Loucy (cell line): Measurements from ENCODE around the gene KLHL8.

ENCODE experiments used
- H2AFZ ChIP-seq: fragments of 200-600 bp; sonication (generic); 2 replicates; pipeline ENCODE4 v1.6.0; 2016; ENCODE audit warnings: antibody characterized with exemption, mild to moderate bottlenecking, low read length, moderate library complexity
- H3F3A ChIP-seq: fragments of 200-600 bp; 2 replicates; pipeline ENCODE4 v1.6.0; 2016; ENCODE audit warnings: antibody characterized with exemption, low read depth, mild to moderate bottlenecking
- H3K27me3 ChIP-seq: fragments of 200-600 bp; sonication (generic); 2 replicates; pipeline ENCODE4 v1.6.1; 2014; ENCODE audit warnings: low read length, mild to moderate bottlenecking; ENCODE audit not compliant: insufficient read depth, poor library complexity, severe bottlenecking
- H3K36me3 ChIP-seq: fragments of 200-600 bp; sonication (generic); 2 replicates; pipeline ENCODE4 v1.6.1; 2016; ENCODE audit warnings: low read length; ENCODE audit not compliant: insufficient read depth
- H3K4me1 ChIP-seq: fragments of 200-600 bp; sonication (generic); 2 replicates; pipeline ENCODE4 v1.5.1; 2014; ENCODE audit warnings: low read length, mild to moderate bottlenecking; ENCODE audit not compliant: insufficient read depth, poor library complexity, severe bottlenecking
- H3K4me2 ChIP-seq: fragments of 200-600 bp; sonication (generic); 2 replicates; pipeline ENCODE4 v1.6.0; 2014; ENCODE audit warnings: antibody characterized with exemption, low read length, low read depth, mild to moderate bottlenecking; ENCODE audit not compliant: poor library complexity, severe bottlenecking
- H3K4me3 ChIP-seq: fragments of 200-600 bp; sonication (generic); 2 replicates; pipeline ENCODE4 v1.5.1; 2014; ENCODE audit warnings: low read length, mild to moderate bottlenecking, mixed read lengths; ENCODE audit not compliant: poor library complexity, severe bottlenecking
- H3K79me2 ChIP-seq: fragments of 200-600 bp; sonication (generic); 2 replicates; pipeline ENCODE4 v1.6.1; 2014; ENCODE audit warnings: low read length; ENCODE audit not compliant: insufficient read depth
- H3K9ac ChIP-seq: fragments of 200-600 bp; sonication (generic); 2 replicates; pipeline ENCODE4 v1.6.0; 2014; ENCODE audit warnings: mild to moderate bottlenecking, low read depth, low read length, moderate library complexity; ENCODE audit not compliant: poor library complexity, severe bottlenecking
- H3K9me2 ChIP-seq: fragments of 200-600 bp; sonication (generic); replicated peaks from 2 replicates; pipeline ENCODE4 v1.6.1; 2016; ENCODE audit warnings: low read depth, low read length, mixed read lengths
- H3K9me3 ChIP-seq: fragments of 200-600 bp; sonication (generic); 2 replicates; pipeline ENCODE4 v1.6.1; 2014; ENCODE audit warnings: mild to moderate bottlenecking, antibody characterized with exemption, low read length, low read depth; ENCODE audit not compliant: insufficient read depth
- H4K20me1 ChIP-seq: fragments of 200-600 bp; sonication (generic); 2 replicates; pipeline ENCODE4 v1.6.0; 2014; ENCODE audit warnings: antibody characterized with exemption, low read length, mild to moderate bottlenecking; ENCODE audit not compliant: insufficient read depth, poor library complexity, severe bottlenecking
- CTCF ChIP-seq: fragments of 200-600 bp; sonication (generic); conservative IDR thresholded peaks from 2 replicates; pipeline ENCODE4 v1.5.1; 2014; ENCODE audit warnings: mild to moderate bottlenecking, antibody characterized with exemption, low read length
- EZH2phosphoT487 ChIP-seq: fragments of 200-600 bp; IDR thresholded peaks from 2 replicates; pipeline ENCODE4 v1.6.1; 2018; ENCODE audit warnings: antibody characterized with exemption, mild to moderate bottlenecking, moderate library complexity, borderline replicate concordance

KLHL8 gene

GRCh38 chr4:87216469-87216868, 3.9 kb downstream of the KLHL8 start:
- H4K20me1 ChIP-seq = peaks cover 65% of the 10 kb centered on the region
- no peak overlapping the region for H3K9ac ChIP-seq
- no peaks in the 10 kb centered on the region for H3K9me3 ChIP-seq

GRCh38 chr4:87213421-87214075, 6.9 kb downstream of the KLHL8 start:
- no peaks in the 10 kb centered on the region for H3K9me3 ChIP-seq
- H4K20me1 ChIP-seq = peaks cover 61% of the 10 kb centered on the region
- peak overlapping the region; percentile 18 for H3K4me3 ChIP-seq
- no peak overlapping the region for H2AFZ ChIP-seq
- H3F3A ChIP-seq = no peaks in the 10 kb centered on the region
- peaks cover 89% of the 10 kb centered on the region for H3K79me2 ChIP-seq
- TF ChIP-seq CTCF (no peak), EZH2phosphoT487 (no peak)
- H3K36me3 ChIP-seq = no peaks in the 10 kb centered on the region
- peak overlapping the region; percentile 29 for H3K4me2 ChIP-seq
- no peak overlapping the region for H3K9ac ChIP-seq
- H3K9me2 ChIP-seq = no peaks in the 10 kb centered on the region
- peaks cover 17% of the 10 kb centered on the region for H3K4me1 ChIP-seq
- no peaks in the 10 kb centered on the region for H3K27me3 ChIP-seq

More at GRCh38 chr4:87216469-87216868, 3.9 kb downstream of the KLHL8 start:
- Histone ChIP-seq H3K4me1 (peaks cover 24% of the 10 kb centered on the region), H2AFZ (no peak overlapping the region), H3K27me3 (no peaks in the 10 kb centered on the region), H3K36me3 (no peaks in the 10 kb centered on the region), H3K4me2 (peak overlapping the region; percentile 94), H3K9me2 (no peaks in the 10 kb centered on the region), H3F3A (no peaks in the 10 kb centered on the region), H3K4me3 (peak overlapping the region; percentile 90), H3K79me2 (peaks cover 77% of the 10 kb centered on the region)
- TF ChIP-seq EZH2phosphoT487 (no peak), CTCF (no peak)

- Histone ChIP-seq H3K27me3 (no peaks in the 10 kb centered on the region), H4K20me1 (peaks cover 45% of the 10 kb centered on the region), H3K9me3 (no peaks in the 10 kb centered on the region), H3K4me3 (no peak overlapping the region), H3K79me2 (peaks cover 90% of the 10 kb centered on the region), H3K9ac (no peak overlapping the region), H2AFZ (no peak overlapping the region), H3K9me2 (no peaks in the 10 kb centered on the region), H3F3A (no peaks in the 10 kb centered on the region), H3K36me3 (peaks cover 9% of the 10 kb centered on the region; the same call in 1 of the 2 replicates), H3K4me1 (peaks cover 5% of the 10 kb centered on the region), H3K4me2 (peak overlapping the region; percentile 17)
- TF ChIP-seq CTCF (no peak), EZH2phosphoT487 (no peak)
Observed at GRCh38 chr4:87211249-87211952, 9.0 kb downstream of the KLHL8 start.
